ENCODE data around the gene ADGRD2.

The ADGRD2 gene

DNA sequence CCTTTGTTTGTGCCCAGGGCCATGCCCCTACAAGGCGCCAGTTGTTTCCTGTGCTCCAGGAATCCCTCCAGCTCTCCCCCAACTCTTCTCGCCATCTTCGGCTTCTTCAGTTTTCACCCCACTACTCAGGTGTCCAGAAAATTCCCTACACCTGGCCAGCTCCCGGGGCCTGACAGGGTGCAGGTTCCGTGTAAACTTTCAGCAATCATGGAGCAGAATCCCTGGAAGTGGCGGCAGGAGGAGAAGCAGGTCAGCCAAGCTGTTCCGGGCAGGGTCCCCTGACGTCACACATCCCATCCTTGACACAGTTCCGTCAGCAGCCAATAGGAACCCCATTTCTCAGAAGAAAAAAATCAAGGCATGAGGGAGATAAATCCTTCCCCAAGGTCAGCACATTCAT, 12.2 kb upstream of the ADGRD2 start:
- no peak for DNase-seq (ENCODE audit: low read depth, low spot score)

DNA sequence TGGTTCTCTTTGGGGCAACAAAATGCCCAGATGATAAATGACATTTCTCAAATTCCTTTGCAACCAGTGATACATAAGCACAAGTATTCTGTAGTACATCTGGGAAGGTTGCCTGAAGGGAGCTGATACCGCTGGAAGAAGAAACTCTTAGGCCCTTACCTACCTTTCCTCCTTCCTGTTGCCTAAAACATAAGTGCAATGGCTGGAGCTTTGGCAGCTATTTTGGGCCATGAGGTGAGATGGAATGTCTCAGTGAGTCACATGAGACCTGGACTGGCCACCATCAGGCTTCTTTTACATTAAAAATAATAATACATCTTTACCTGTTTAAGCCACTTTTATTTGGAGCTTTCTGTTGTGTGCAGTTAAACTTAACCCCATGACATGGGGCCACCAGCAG, 11.2 kb upstream of the ADGRD2 start:
- DNase-seq (ENCODE audit: low read depth, low spot score), result no peak

DNA sequence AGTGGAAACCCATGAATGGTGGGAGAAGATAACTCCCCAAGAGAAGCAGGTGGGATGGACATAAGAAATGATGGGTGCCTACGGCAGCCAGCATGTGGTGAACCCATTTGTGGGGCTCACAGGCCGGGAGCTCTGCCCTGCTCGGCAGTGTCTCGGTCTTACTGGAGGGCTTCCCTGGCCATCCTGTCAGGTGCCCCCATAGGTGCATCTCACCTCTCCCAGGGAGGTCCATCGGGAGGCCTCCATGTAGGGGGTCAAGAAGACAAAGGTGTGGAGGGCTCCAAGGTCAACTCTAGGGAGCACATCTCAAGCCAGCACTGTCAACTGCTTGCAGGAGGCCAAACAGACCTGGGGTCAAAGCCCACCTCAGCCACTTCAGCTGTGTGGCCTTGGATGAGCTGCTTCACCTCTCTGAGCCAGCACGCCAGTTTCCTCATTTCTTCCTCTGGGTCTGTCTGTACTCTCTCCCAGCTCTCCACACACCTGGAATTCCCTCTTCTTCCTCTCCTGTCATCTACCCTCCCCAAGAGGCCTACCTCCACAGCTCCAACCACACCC, 10.5 kb upstream of the ADGRD2 start:
- no peak for DNase-seq (ENCODE audit: low read depth, low spot score)

DNA sequence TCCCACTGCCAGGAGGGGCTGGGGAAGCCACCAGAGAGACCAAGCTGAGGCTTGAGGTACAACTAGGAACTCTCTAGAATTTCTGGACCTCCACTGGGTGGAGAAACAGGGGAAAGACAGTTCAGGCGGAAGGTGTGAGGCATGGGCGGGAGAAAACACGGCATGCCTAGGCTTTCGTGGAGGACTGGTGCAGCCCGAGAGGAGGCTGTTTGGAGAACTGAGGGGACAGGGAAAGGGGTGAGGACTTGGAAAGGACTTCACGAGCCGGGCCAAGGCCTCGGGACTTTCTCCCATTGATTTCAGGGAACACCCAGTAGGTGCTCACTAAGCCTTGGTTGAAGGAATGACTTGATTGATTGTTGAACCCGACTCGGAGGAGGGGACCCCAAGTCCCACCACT, 9.5 kb upstream of the ADGRD2 start:
- no peak for DNase-seq (ENCODE audit: low read depth, low spot score)

DNA sequence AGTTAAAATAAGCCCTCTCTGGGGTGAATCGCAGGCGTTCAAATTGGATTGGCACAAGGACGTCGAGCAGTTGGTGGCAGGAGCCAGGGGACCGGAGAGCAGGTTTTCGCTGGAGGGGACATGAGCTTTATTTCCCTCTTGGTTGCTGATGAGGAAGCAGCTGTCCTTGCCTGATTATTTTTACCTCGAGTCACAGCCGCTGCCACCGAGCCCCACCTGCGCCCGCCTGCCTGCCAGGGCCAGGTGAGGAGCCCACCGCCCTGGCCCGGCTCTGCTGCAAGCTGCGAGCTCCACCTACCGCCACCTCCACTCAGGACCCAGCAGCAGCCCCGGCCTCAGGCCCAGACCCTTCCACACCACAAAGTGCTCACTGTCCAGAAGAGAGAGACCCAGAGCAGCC, 9.0 kb upstream of the ADGRD2 start:
- no peak for DNase-seq (ENCODE audit: low read depth, low spot score)

DNA sequence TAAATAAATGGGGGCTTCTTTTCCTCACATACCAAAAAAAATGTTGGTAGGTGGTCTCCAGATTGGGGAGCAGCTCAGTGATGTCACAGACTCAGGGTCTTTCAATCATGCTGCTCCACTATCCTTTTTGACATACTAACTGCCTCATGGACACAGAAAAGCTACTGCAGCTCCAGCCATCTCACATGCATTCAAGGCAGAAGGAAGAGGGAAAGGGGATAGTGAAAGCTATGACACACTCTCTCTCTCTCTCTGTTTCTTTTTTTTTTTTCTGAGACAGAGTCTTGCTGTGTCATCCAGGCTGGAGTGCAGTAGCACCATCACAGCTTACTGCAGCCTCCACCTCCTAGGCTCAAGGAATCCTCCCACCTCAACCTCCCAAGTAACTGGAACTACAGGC, 7.9 kb upstream of the ADGRD2 start:
- no peak for DNase-seq (ENCODE audit: low read depth, low spot score)

DNA sequence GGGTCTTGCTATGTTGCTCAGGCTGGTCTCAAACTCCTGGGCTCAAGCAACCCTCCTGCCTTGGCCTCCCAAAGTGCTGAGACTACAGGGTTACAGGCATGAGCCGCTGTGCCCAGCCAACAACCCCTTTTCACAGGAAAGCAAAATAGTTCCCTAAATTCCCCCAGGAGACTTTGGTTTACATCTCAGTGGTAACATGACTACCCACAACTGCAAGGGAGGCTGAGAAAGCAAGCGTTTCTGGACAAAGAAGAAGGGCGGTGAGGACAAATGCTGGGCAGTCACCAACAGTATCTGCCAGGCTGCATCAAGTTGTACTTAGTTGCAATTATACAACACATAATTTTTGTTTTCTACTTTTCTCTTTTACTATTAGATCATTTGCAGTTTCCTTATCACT, 7.4 kb upstream of the ADGRD2 start:
- DNase-seq (ENCODE audit: low read depth, low spot score), result no peak

DNA sequence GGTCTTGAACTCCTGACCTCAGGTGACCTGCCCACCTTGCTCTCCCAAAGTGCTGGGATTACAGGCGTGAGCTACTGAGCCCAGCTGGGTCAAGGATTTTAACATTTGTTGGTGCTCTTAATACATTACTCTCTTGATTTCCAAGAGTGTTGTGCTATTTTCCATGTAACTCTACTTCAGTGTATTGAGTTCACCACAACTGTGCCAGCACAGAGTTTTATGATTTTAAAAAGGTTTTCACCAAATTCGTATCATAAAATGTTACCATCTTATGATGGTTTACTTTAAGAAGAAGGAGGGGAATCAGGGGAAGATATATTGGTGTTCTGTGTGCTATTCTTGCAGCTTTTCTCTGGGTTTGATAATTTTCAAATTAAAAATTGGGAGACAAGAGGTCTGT, 6.6 kb upstream of the ADGRD2 start:
- DNase-seq (ENCODE audit: low read depth, low spot score), result no peak

DNA sequence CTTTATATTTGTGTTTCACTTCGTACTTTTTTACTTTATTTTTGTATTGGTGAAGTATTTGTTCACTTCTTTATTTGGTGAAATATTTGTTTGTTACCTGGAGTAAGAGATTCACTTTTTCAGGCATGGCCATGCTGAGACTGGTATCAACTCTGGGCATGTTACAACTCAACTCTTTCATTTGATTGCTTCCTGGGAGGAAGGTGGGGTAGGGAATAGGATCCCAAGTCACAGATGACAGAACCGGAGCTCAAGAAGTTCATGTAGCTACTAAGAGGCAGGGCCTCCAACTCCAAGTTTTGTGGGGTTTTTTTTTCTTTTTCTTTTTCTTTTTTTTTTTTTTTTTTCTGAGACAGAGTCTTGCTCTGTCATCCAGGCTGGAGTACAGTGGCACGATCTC, 6.1 kb upstream of the ADGRD2 start:
- DNase-seq (ENCODE audit: low read depth, low spot score), result no peak

DNA sequence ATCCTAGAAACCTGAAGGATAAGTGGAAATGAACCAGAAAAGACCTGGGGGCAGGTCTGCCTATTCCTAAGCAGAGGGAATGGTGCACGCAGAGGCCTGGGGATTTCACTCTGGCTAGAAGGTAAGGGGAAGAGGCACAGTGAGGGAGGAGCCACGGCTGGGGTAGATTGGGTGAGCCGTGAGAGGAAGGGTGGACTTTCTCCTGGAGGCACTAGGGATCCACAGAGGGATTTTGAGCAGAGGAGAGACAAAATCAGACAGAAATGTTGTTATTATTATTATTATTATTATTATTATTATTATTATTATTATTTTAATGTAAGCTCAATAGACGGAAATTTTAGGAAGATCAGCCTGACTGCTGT, 3.0 kb upstream of the ADGRD2 start:
- DNase-seq (ENCODE audit: low read depth, low spot score), result no peak

DNA sequence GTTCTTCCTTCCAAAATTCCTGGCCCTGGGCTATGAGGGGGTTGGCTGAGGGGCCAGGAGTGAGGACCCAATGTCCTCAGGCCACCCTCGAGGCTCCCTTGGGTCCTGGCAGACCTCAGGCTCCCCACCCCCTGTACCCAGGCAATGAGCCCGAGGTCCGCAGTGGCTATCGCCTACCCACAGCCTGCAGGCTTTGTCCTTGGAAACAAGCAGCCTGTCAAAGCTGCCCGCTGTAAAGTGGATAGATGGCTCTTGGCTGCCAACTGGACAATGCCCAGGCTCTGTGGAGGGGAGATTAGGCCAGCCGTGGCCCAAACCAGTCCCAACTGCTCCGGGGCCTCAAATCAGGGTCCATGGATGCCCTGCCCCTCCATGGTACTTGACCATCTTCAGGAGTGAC, 2.2 kb upstream of the ADGRD2 start:
- no peak for DNase-seq (ENCODE audit: low read depth, low spot score)

DNA sequence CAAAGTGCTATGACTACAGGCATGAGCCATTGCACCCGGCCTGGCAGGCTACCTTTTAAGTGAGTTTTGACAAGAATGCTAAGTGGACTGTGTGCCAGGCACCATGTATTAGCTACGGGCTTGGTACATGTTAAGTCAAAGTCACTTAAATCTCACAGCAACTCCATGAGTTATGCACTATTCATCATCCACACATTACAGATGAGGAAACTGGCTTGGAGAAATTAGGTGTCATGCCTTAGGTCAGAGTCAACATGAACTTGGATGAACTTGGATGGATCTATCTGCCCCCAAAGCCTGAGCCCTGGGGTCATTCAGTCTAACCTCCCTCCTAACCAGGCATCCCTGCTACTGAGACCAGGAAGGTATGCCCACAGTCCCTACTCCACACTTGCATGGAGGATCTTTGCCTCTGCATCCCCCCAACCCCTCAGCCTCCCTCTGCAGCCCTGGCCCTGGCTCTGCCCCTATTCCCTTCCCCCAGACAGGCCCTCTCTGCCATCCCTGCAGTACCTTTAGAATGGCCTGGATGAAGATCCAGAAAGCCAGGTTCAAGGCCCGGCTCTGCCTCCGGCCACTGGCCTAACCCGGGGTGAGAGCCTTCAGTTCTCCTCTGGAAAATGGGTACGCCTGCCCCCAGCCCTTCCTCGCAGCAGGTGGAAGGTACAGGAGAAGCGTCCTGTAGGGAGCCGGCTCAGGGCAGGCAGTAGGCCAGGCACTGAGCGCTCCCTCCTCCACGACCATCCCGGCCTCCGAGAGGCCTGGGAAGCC, 685 bp upstream of the ADGRD2 start:
- no peak for DNase-seq (ENCODE audit: low read depth, low spot score)

DNA sequence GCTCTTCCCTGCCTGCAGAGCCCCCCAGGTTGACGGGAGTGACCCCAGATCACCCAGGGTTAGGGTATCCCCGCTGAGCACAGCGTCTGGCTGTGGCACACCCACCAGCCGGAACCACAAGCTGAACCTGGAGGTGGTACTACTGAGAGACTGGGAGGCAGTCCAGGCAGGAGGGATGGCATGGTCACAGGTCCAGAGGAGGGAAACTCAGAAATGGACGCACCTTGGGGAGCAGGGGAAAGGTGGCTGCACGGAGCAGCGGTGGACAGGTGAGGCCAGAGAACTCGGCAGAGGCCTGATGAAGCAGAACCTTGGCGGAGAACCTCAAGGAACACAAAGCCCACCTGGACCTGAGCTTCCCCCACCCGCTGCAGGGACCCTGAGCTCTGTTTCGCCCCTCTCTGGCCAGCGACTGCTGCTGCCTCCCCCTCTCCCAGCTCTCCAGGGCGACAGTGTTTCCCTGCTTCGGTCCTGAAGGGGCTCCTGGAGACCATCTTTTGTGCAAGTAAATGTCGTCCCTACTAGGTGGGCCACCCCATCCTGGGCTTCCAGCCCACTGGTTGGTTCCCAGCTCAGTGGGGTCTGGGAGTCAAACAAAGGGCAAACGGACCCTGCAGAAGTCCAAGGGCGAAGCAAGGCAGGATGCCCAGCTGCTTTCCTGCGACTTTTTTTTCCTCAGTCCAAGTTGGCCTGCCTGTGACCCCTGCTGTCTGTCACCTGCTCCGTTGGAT, 845 bp downstream of the ADGRD2 start:
- no peak for DNase-seq (ENCODE audit: low read depth, low spot score)

DNA sequence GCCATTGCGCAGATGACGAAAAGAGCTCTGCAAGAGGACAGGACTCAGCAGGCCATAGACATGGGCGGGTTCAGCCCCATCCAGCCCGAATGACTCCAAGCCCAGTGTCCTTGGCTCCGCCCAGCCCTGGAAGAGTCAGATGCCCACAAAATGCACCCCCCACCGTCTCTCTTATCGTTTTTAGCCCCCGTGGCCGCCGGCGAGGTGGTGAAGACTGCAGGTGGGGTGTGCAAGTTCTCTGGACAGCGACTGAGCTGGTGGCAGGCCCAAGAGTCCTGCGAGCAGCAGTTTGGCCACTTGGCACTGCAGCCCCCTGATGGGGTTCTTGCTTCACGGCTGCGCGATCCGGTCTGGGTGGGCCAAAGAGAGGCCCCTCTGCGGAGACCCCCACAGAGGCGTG, 2.1 kb downstream of the ADGRD2 start:
- no peak for DNase-seq (ENCODE audit: low read depth, low spot score)

DNA sequence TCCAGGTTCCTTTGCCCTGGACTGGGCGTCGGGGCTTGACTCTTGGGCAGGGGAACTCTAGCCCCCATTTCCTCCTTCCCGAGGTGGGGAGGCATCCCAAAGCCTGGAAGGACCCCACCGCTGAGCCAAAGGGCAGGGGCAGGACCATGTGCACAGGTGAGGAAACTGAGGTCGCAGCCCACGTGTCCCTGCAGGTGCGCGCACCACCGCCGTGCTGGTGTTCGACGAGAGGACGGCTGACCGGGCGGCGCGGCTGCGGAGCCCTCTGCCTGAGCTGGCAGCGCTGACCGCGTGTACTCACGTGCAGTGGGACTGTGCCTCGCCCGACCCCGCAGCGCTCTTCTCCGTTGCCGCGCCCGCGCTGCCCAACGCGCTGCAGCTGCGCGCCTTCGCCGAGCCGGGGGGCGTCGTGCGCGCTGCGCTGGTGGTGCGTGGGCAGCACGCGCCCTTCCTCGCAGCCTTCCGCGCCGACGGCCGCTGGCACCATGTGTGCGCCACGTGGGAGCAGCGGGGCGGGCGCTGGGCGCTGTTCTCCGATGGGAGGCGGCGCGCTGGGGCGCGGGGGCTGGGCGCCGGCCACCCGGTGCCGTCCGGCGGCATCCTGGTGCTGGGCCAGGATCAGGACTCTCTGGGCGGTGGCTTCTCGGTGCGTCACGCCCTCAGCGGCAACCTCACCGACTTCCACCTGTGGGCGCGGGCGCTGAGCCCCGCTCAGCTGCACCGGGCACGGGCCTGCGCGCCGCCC, 2.8 kb downstream of the ADGRD2 start:
- no peak for DNase-seq (ENCODE audit: low read depth, low spot score)

DNA sequence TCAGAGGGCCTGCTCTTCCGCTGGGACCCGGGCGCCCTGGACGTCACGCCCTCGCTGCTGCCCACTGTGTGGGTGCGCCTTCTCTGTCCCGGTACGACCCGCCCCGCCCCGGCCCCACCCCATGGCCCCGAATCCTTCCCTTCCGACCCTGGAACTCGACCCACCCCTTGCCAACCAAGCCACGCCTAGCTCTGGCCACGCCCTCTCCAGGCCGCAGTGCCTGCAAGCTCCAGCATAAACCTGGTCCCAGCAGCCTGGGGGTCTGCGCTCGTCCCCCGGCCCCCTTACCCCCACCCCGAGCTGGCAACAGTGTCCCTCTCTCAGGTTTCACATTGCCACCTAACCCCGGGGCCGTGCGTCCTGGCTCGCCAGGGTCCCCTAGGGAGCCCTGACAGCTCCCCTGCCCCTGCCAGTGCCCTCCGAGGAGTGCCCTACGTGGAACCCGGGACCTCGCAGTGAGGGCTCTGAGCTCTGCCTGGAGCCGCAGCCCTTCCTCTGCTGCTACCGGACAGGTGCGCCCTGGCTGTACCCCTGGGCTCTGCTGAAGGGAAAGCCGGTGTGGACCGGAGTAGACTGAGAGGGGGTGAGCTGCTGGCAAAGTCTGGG, 3.4 kb downstream of the ADGRD2 start:
- no peak for DNase-seq (ENCODE audit: low read depth, low spot score)

DNA sequence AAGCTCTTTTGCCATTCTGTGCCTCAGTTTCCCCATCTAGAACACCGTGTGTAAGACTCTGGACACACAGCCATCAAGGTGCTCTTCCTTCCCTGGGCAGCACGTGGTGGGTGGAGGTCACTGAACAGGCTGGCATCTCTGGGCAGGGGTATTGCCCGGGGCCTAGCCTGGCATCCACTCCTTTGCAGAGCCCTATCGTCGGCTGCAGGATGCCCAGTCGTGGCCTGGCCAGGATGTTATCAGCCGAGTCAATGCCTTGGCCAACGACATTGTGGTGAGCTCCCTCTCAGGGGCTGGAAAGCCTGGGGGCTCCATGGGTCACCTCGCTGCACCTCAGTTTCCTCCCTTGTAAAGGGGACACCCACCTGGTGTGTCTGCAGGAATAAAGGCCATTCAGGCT, 4.0 kb downstream of the ADGRD2 start:
- DNase-seq (ENCODE audit: low read depth, low spot score), result no peak

DNA sequence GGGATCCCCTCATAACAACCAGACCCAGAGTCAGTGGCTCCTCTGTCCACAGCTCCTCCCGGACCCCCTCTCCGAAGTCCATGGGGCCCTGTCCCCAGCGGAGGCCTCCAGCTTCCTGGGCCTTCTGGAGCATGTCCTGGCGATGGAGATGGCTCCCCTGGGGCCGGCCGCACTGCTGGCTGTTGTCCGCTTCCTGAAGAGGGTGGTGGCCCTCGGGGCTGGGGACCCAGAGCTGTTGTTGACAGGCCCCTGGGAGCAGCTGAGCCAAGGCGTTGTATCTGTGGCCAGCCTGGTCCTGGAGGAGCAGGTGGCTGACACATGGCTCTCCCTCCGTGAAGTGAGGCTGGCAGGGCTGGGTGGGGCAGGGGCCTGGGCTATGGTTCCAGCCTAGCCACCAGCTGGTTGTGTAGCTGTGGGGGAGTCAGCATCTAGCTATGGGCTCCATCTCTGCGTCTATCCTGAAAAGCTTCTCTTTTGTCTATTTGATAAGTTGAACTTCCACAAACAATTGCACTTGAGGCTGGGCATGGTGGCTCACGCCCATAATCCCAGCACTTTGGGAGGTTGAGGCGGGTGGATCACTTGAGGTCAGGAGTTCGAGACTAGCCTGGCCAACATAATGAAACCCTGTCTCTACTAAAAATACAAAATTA, 4.7 kb downstream of the ADGRD2 start:
- DNase-seq (ENCODE audit: low read depth, low spot score), result no peak

DNA sequence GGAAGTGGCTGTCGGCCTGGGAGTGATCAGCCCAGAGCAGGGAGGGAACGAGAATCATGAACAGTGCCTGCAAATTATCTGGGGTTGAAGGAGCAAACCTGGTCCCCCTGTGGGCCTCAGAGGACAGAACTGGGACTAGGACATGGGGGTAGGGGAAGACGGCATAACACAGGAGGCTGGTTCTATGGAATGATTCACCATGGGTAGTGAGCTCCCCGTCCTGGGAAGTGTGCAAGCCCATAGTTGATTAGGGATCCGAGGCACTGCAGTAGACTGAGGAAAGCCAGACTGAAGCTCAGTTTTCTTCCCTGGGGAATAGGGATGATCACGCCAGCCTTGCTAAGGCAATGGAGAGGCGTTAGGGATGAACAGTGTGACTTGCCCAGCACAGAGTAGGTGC, 5.6 kb downstream of the ADGRD2 start:
- DNase-seq (ENCODE audit: low read depth, low spot score), result no peak

DNA sequence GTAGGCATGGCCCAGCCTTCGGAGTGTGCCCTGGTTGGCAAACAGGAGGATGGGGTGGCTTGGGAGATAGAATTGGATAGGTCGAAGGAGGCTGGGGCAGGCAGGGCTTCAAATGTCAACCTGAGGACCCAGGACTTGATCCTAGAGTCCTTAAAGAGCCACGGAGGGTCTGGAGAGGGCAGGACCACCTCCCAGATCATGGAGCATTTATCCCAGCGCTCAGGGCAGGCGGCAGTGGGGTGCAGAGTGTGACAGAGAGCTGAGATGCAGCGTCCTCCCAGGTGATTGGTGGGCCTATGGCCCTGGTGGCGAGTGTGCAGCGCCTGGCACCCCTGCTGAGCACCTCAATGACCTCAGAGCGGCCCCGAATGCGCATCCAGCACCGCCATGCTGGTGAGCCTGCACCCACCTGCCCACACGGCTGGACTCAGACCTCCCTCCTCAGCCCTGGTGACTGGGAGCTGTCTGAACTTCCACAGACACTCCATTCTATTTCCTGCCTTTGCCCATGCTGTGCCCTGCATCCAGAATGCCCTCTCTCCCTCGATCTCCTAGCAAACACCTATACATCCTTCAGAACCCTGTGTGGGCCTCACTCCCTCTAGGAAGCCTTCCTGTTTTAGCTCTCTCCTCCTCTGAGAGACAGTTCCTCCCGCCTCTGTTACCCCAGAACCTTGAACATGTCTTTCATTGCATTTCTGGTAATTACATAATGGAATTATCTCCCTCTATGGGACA, 6.3 kb downstream of the ADGRD2 start:
- no peak for DNase-seq (ENCODE audit: low read depth, low spot score)

Measured in smooth muscle cell of the brain vasculature (primary cell).